AG04449 (cell line): ENCODE measurements around the gene P3H3.

Source experiments
- CTCF ChIA-PET: fragments of 350-600 bp; formaldehyde crosslinking; extraction: SDS; loops from one replicate; lab custom pipeline; 2021; ENCODE audit warnings: antibody characterized with exemption; lab: Yijun Ruan, JAX
- POLR2A ChIA-PET: fragments of 400-600, 350-600 bp; formaldehyde crosslinking; extraction: SDS; loops from one replicate; lab custom pipeline; 2020; ENCODE audit warnings: antibody characterized with exemption, inconsistent platforms; lab: Yijun Ruan, JAX
- DNase-seq: peaks from one replicate; pipeline ENCODE4 v3.0.0-alpha.2; 2010; ENCODE audit warnings: low read depth, low spot score
- H3K4me3 ChIP-seq: 2 replicates; pipeline ENCODE4 v1.5.1; 2011; ENCODE audit warnings: low read depth, mild to moderate bottlenecking, control low read depth, low read length
- TF ChIP-seq, protein P1 (sequence below): IDR thresholded peaks from one replicate; pipeline ENCODE4 v1.5.1; 2011; ENCODE audit warnings: mild to moderate bottlenecking, moderate library complexity, low read length, control low read depth, inconsistent platforms; ENCODE audit not compliant: insufficient read depth; ENCODE audit errors: missing control alignments

P3H3 gene

DNA sequence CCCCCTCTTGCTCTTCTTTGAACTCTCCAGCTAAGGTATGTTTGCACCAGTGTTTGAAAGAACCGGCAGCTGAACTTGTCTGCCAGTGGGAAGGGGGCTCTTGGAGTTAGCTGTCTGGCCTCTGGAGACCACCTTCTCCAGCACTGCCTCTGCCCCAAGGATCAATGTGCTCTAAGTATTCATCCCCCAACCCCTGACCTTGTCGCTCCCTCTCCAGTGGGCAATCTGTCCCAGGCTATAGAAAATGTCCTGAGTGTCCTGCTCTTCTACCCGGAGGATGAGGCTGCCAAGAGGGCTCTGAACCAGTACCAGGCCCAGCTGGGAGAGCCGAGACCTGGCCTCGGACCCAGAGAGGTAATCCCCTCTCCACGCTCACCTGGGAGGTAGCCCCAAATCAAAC, 2.8 kb downstream of the P3H3 start:
- POLR2A ChIA-PET: interaction anchor here (0.6 to 4.6 kb wide), 6 partner anchors 12 to 65 kb away, joined by 3 to 25 read pairs (median 10); partner anchors contain the start of genes CDCA3, PTMS, TPI1 and USP5
- CTCF ChIA-PET: interaction anchor here (1.1 to 17.9 kb wide), 4 partner anchors 16 to 77 kb away, joined by 3 to 316 read pairs (median 156); partner anchors contain the start of genes CDCA3, GNB3, MLF2 and SPSB2
- no peak overlapping the region for H3K4me3 ChIP-seq
- no peak for DNase-seq
- TF ChIP-seq, protein P1, sequence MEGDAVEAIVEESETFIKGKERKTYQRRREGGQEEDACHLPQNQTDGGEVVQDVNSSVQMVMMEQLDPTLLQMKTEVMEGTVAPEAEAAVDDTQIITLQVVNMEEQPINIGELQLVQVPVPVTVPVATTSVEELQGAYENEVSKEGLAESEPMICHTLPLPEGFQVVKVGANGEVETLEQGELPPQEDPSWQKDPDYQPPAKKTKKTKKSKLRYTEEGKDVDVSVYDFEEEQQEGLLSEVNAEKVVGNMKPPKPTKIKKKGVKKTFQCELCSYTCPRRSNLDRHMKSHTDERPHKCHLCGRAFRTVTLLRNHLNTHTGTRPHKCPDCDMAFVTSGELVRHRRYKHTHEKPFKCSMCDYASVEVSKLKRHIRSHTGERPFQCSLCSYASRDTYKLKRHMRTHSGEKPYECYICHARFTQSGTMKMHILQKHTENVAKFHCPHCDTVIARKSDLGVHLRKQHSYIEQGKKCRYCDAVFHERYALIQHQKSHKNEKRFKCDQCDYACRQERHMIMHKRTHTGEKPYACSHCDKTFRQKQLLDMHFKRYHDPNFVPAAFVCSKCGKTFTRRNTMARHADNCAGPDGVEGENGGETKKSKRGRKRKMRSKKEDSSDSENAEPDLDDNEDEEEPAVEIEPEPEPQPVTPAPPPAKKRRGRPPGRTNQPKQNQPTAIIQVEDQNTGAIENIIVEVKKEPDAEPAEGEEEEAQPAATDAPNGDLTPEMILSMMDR: no peak

GRCh38 chr12:6831450-6831995, 3.3 kb downstream of the P3H3 start:
- TF ChIP-seq, protein P1: no peak
- no peak overlapping the region for H3K4me3 ChIP-seq
- no peak for DNase-seq
- ChIA-PET CTCF (interaction anchor here (1.2 to 17.9 kb wide), 4 partner anchors 7 to 78 kb away, joined by 6 to 316 read pairs (median 194); partner anchors contain the start of genes CDCA3, GNB3, GPR162 and MLF2), POLR2A (interaction anchor here (0.6 to 4.6 kb wide), 4 partner anchors 11 to 65 kb away, joined by 3 to 25 read pairs (median 12); partner anchors contain the start of genes CDCA3, PTMS, TPI1 and USP5)

DNA sequence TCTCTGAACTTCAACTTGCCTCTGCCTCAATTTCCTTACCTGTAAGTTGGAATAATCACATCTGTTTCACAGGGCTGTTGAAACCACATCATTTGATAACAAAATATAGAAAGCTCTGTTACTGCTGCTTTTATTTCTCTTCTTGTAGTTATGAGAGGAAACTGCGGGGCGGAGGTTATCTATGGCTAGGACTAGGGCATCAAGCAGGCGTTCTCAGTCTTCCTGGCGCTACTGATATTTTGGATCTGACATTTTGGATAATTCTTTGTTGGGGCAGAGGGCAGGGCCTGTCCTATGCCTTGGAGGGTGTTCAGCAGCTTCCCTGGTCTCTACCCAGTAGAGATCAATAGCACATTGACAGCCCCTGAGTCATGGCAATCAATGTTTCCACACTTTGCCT, 3.9 kb downstream of the P3H3 start:
- no peak for DNase-seq
- H3K4me3 ChIP-seq: no peak overlapping the region
- TF ChIP-seq, protein P1: no peak
- ChIA-PET POLR2A (interaction anchor here (1.5 to 2.1 kb wide), 2 partner anchors 36 to 65 kb away, joined by 5 to 7 read pairs; partner anchors contain the start of genes PTMS and TPI1), CTCF (interaction anchor here (1.2 to 17.9 kb wide), 4 partner anchors 7 to 79 kb away, joined by 6 to 316 read pairs (median 194); partner anchors contain the start of genes CDCA3, GNB3, GPR162 and MLF2)

DNA sequence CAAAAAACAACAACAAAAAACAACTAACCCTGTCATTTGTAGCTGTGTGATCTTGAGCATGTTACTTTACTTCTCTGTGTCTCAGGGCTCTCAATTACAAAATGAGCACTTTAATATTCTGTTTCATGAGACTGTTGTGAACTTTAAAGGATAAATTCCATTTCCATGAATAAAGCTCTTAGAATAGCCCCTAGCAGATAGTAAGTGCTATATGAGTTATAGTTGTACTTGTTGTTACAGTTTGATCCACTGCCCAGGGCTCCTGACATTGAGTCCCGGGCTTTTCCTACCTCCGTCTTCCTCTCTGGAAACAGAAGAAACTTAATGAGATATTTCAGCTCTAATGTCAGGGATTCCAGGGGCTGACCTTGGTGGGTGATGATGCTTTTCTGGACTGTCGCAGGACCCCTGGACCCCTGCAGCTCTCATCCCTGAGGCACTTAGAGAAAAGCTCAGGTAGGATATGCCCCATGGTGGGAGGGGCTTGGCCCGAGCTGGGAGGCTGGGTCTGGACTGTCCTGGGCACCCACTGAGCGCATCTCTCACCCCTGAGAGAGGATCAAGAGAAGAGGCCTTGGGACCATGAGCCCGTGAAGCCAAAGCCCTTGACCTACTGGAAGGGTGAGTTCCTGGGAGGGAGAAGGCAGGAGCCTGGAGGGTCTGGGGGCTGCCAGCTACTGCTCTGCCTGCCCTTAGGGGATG, 5.1 kb downstream of the P3H3 start:
- DNase-seq: no peak
- H3K4me3 ChIP-seq: no peak overlapping the region
- ChIA-PET POLR2A (interaction anchor here (0.8 to 2.1 kb wide), 3 partner anchors 11 to 35 kb away, joined by 3 to 7 read pairs (median 4); partner anchors contain the start of genes CDCA3 and TPI1), CTCF (interaction anchor here (0.6 to 17.9 kb wide), 9 partner anchors 9 to 135 kb away, joined by 3 to 316 read pairs (median 3); partner anchors contain the start of genes CDCA3, GNB3, GPR162 and MLF2)
- TF ChIP-seq, protein P1: no peak

- DNase-seq: no peak
- ChIA-PET CTCF (interaction anchor here (0.6 to 17.9 kb wide), 9 partner anchors 9 to 109 kb away, joined by 3 to 316 read pairs (median 3); partner anchors contain the start of genes CDCA3, GNB3, GPR162 and MLF2), POLR2A (interaction anchor here (0.7 to 1.2 kb wide), 2 partner anchors 9 to 17 kb away, joined by 3 to 6 read pairs; partner anchors contain the start of genes CDCA3 and USP5)
- no peak overlapping the region for H3K4me3 ChIP-seq
- TF ChIP-seq, protein P1: no peak
Measured at GRCh38 chr12:6834254-6834653, 6.0 kb downstream of the P3H3 start.
